HL-60 (cell line): ENCODE data around the gene FBXO21.
A peak's percentile ranks its signal among the peaks of the same experiment; 100 is the strongest.

Source experiments
- DNase-seq, 2 experiments: peaks; one replicate each; pipeline ENCODE4 v3.0.0-alpha.2; 2010 to 2020; ENCODE audit warnings: low read depth in 1 of 2, low spot score in 1 of 2
- H3K27ac ChIP-seq: fragments of 250-450 bp; sonication (Bioruptor Pico); replicated peaks from 2 replicates; pipeline ENCODE4 v1.5.1; 2020; ENCODE audit warnings: mild to moderate bottlenecking, moderate library complexity
- H3K27me3 ChIP-seq: fragments of 250-450 bp; sonication (Bioruptor Pico); 2 replicates; pipeline ENCODE4 v1.5.1; 2021; ENCODE audit warnings: mild to moderate bottlenecking, moderate library complexity; ENCODE audit not compliant: insufficient read depth, poor library complexity, severe bottlenecking
- H3K4me3 ChIP-seq: replicated peaks from 2 replicates; pipeline ENCODE4 v1.5.1; 2011; ENCODE audit warnings: mild to moderate bottlenecking, control low read depth, low read length; ENCODE audit not compliant: insufficient read depth
- CTCF ChIP-seq: IDR thresholded peaks from one replicate; pipeline ENCODE4 v1.5.1; 2011; ENCODE audit warnings: low read length, control low read depth, inconsistent platforms; ENCODE audit not compliant: insufficient read depth
- GABPA ChIP-seq: IDR thresholded peaks from 2 replicates; pipeline ENCODE4 v1.6.1; 2012; ENCODE audit warnings: low read depth
- POLR2AphosphoS5 ChIP-seq: IDR thresholded peaks from 2 replicates; pipeline ENCODE4 v1.6.1; 2012; ENCODE audit warnings: low read depth
- REST ChIP-seq: IDR thresholded peaks from 2 replicates; pipeline ENCODE4 v1.6.1; 2012; ENCODE audit warnings: low read depth; ENCODE audit not compliant: insufficient replicate concordance
- SPI1 ChIP-seq: IDR thresholded peaks from 2 replicates; pipeline ENCODE4 v1.6.1; 2012; ENCODE audit warnings: low read depth, mild to moderate bottlenecking, borderline replicate concordance

Gene FBXO21

GRCh38 chr12:117102800-117103181, 87.5 kb downstream of the FBXO21 start:
- TF ChIP-seq CTCF, result no peak
- TF ChIP-seq GABPA, result no peak
- no peak for TF ChIP-seq REST
- no peak for TF ChIP-seq POLR2AphosphoS5
- no peak for TF ChIP-seq SPI1
- Histone ChIP-seq H3K27me3 (no peaks in the 10 kb centered on the region), H3K4me3 (no peak overlapping the region), H3K27ac (no peak overlapping the region)
- no peak for DNase-seq

- Histone ChIP-seq H3K27ac (no peak overlapping the region), H3K4me3 (no peak overlapping the region), H3K27me3 (no peaks in the 10 kb centered on the region)
- DNase-seq, result no peak
- TF ChIP-seq GABPA (no peak), REST (no peak), CTCF (no peak), SPI1 (no peak), POLR2AphosphoS5 (no peak)
These were observed 88.1 kb downstream of the FBXO21 start for GRCh38 chr12:117101953-117102799.

- no peak overlapping the region for H3K4me3 ChIP-seq
- no peaks in the 10 kb centered on the region for H3K27me3 ChIP-seq
- H3K27ac ChIP-seq, result no peak overlapping the region
- DNase-seq, result peak in 1 of 2 experiments; percentile 75
- TF ChIP-seq REST, result no peak
- TF ChIP-seq CTCF, result no peak
- no peak for TF ChIP-seq SPI1
- no peak for TF ChIP-seq POLR2AphosphoS5
- TF ChIP-seq GABPA, result no peak
These were observed 89.2 kb downstream of the FBXO21 start for GRCh38 chr12:117100851-117101673.
